ENCODE data around the gene CEBPB.

CEBPB gene

GRCh38 chr20:50230184-50230583 lies 39.6 kb downstream of the CEBPB start:
- no peak for FAIRE-seq

GRCh38 chr20:50230871-50231560 lies 40.4 kb downstream of the CEBPB start:
- FAIRE-seq: no peak

- no peak for FAIRE-seq
Measured at GRCh38 chr20:50231854-50232253, 41.2 kb downstream of the CEBPB start.

- FAIRE-seq: no peak
Measured at GRCh38 chr20:50232651-50233324, 42.2 kb downstream of the CEBPB start.

GRCh38 chr20:50233325-50234212 lies 42.9 kb downstream of the CEBPB start:
- no peak for FAIRE-seq

- no peak for FAIRE-seq
Measured at GRCh38 chr20:50234288-50234687, 43.7 kb downstream of the CEBPB start.

GRCh38 chr20:50237349-50237748 lies 46.7 kb downstream of the CEBPB start:
- FAIRE-seq: no peak

GRCh38 chr20:50238081-50238800 lies 47.6 kb downstream of the CEBPB start:
- FAIRE-seq: no peak

GRCh38 chr20:50240092-50240491 lies 49.5 kb downstream of the CEBPB start:
- FAIRE-seq: no peak

GRCh38 chr20:50242178-50242514 lies 51.5 kb downstream of the CEBPB start:
- FAIRE-seq: no peak

Data from endometrium (tissue), 2 donors.